H1 (cell line): ENCODE results near the gene MEGF11. TPM values are rescaled to one million over a fixed set of nuclear protein-coding genes. Genes with fewer than 3 reads are reported as not detected.

Source experiments
- EZH2 ChIP-seq: fragments of 200-600 bp; sonication (generic); IDR thresholded peaks from 2 replicates; pipeline ENCODE4 v1.7.1; 2012; ENCODE audit warnings: low read depth, mild to moderate bottlenecking, moderate library complexity, low read length, inconsistent platforms; ENCODE audit not compliant: severe bottlenecking
- NANOG ChIP-seq: IDR thresholded peaks from 2 replicates; pipeline ENCODE4 v1.6.1; 2011; ENCODE audit warnings: low read length, low read depth, mild to moderate bottlenecking, inconsistent platforms; ENCODE audit not compliant: insufficient read depth, poor library complexity, severe bottlenecking
- NRF1 ChIP-seq: IDR thresholded peaks from 2 replicates; pipeline ENCODE4 v1.6.1; 2011; ENCODE audit warnings: mild to moderate bottlenecking, low read depth, low read length, improper control_type of control experiment
- POLR2AphosphoS5 ChIP-seq: IDR thresholded peaks from 2 replicates; pipeline ENCODE4 v1.6.1; 2011; ENCODE audit warnings: low read depth, low read length
- SIX5 ChIP-seq: IDR thresholded peaks from 2 replicates; pipeline ENCODE4 v1.6.1; 2011; ENCODE audit warnings: mild to moderate bottlenecking, low read depth, low read length
- TAF1 ChIP-seq: IDR thresholded peaks from 2 replicates; pipeline ENCODE4 v1.6.1; 2011; ENCODE audit warnings: mild to moderate bottlenecking, low read depth, low read length
- TCF12 ChIP-seq: IDR thresholded peaks from 2 replicates; pipeline ENCODE4 v1.6.1; 2011; ENCODE audit warnings: low read depth, mild to moderate bottlenecking, low read length
- polyA plus RNA-seq, 7 experiments: library from polyadenylated mRNA; depleted of rRNA in 3 of 7; stranded (reverse) in 5 of 7; unstranded in 2 of 7; fragments of >200 nt in 5 of 7; fragments of 200-250 nt in 2 of 7; gene quantifications; 1 replicate in 5 of 7; 2 replicates in 1 of 7; 4 replicates in 1 of 7; pipeline versions ENCODE4 v1.2.1 to v1.2.3, GENCODE V29; 2011 to 2013; ENCODE audit warnings: missing spikeins in 2 of 7, mixed read lengths in 2 of 7
- total RNA-seq: library from RNA; stranded (reverse); fragmentation: NEBNext Ultra II Directional; extraction: Animal tissue kit (Norgen Biotek cat#: 25700); gene quantifications from 2 replicates; pipeline ENCODE4 v1.2.1, GENCODE V29; 2021

The MEGF11 gene
- total and polyA plus RNA-seq, 2 of the 8 experiments (the other 6 are each of a cell fraction or from before 2014, with no cell fraction given) = 4.4 to 4.8 TPM

DNA sequence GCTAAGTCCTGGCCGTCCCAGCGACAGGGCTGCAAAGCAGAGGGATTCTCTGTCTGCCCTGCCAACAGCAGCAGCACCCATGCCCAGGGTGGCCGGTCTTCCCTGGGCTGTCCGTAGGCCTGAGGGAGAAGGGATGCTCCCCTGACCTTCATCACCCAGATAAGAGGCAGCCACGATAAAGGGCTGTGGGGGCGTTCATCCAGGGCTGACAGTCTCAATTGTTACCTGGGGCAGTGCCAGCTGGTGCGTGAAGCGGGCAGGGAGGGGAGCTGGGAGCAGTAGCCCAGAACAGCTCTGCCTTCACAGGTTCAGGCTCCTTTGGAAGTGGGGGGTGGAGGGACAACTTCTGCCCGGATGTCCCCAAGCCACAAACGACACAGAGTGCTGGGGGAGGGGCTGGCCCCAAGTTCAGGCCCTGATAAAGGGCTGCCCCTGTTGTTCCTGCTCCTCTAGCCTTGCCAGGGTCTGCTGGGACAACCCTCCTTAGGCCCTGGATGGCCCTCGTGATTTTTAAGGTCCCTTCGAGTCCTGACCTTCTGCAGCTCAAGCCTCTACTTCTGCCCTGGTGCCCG, 289.6 kb downstream of the MEGF11 start (continued):
- TF ChIP-seq NANOG (no peak), TAF1 (no peak), SIX5 (no peak), EZH2 (no peak), TCF12 (no peak), POLR2AphosphoS5 (no peak), NRF1 (no peak)
